K562 (cell line): ENCODE results near the gene ADAM8.

Experiments
- CREB3 ChIP-seq: fragments of 450-650 bp; conservative IDR thresholded peaks from 2 replicates; pipeline ENCODE4 v1.6.1; 2016; ENCODE audit warnings: missing genetic modification characterization, low read depth, mild to moderate bottlenecking, missing compliant biosample characterization, moderate library complexity
- CTCF ChIP-seq, 3 experiments: IDR thresholded peaks in 2 of 3; conservative IDR thresholded peaks in 1 of 3; 2 replicates each; pipeline ENCODE4 v1.5.1; 2011 to 2012; ENCODE audit warnings: low read length in 3 of 3, mild to moderate bottlenecking in 3 of 3, control low read depth in 2 of 3, improper control_type of control experiment in 1 of 3, inconsistent platforms in 1 of 3, low read depth in 1 of 3, mixed read lengths in 1 of 3, moderate library complexity in 1 of 3; ENCODE audit not compliant: insufficient read depth in 2 of 3
- GABPB1 ChIP-seq: sonication (generic); formaldehyde crosslinking; IDR thresholded peaks from 2 replicates; pipeline ENCODE4 v1.8.0; 2022; ENCODE audit warnings: mild to moderate bottlenecking, missing genetic modification reagents
- ZNF133 ChIP-seq: fragments of 250-450 bp; sonication (Bioruptor Pico); IDR thresholded peaks from 2 replicates; pipeline ENCODE4 v1.4.0; 2020; ENCODE audit warnings: mild to moderate bottlenecking

- TF ChIP-seq CTCF (IDR thresholded peaks at IDR 0.05 in 2 of 3, conservative IDR thresholded peaks at IDR 0.05 in 1 of 3; ENCODE audit: insufficient read depth in 2 of 3, low read depth in 1 of 3, low read length in 3 of 3) (no peak), CREB3 (tag) (no peak), GABPB1 (CRISPR knock-in tag) (no peak), ZNF133 (CRISPR knock-in tag) (no peak)
Observed at GRCh38 chr10:133279326-133280226, 2.9 kb upstream of the ADAM8 start.
